LNCAP (cell line): Measurements from ENCODE around the gene PPFIA4.
A peak's percentile ranks its signal among the peaks of the same experiment; 100 is the strongest.

Experiments used
- CTCF ChIP-seq: fragments of 450-650 bp; IDR thresholded peaks from 2 replicates; pipeline ENCODE4 v1.5.1; 2017; ENCODE audit warnings: mild to moderate bottlenecking

The PPFIA4 gene

GRCh38 chr1:203006948-203007871 lies 19.1 kb upstream of the PPFIA4 start, which contains the start of gene TMEM183A:
Gene TMEM183A (plus strand): TSS chr1:203007374. CDS start chr1:203007466, 92 bp downstream.
- TF ChIP-seq CTCF: no peak

GRCh38 chr1:203009185-203009584 lies 17.1 kb upstream of the PPFIA4 start:
- no peak for TF ChIP-seq CTCF

- no peak for TF ChIP-seq CTCF
Observed at GRCh38 chr1:203011582-203011981, 14.7 kb upstream of the PPFIA4 start.

GRCh38 chr1:203017061-203017460 lies 9.2 kb upstream of the PPFIA4 start:
- no peak for TF ChIP-seq CTCF

- no peak for TF ChIP-seq CTCF
Observed at GRCh38 chr1:203017692-203018091, 8.6 kb upstream of the PPFIA4 start.

GRCh38 chr1:203022855-203023254 lies 3.4 kb upstream of the PPFIA4 start:
- TF ChIP-seq CTCF: peak; percentile 30; the same call in 1 of the 2 replicates

- TF ChIP-seq CTCF: no peak
Observed at GRCh38 chr1:203025686-203026030, 633 bp upstream of the PPFIA4 start.
